Small intestine (tissue), 7 donors: ENCODE results near the gene RNU1-4. TPM values are rescaled to one million over a fixed set of nuclear protein-coding genes. Genes with fewer than 3 reads are reported as not detected.
"Not testable (repeated sequence)": the region's sequence is repeated elsewhere in the genome, so short reads cannot be mapped to it uniquely, and the experiment has no call there.

Source experiments
- DNase-seq, 2 donors: peaks; one replicate each; pipeline versions ENCODE4 v3.0.0 to v3.0.0-alpha.2; 2013
- FAIRE-seq: peaks from 2 replicates; lab custom pipeline; 2012; peaks lifted over from hg19 to GRCh38; lab: Jason Lieb, UNC
- H3K27ac ChIP-seq, 3 donors: one replicate each; pipeline ENCODE4 v1.5.1; 2013; ENCODE audit warnings: low read length in 2 of 3, mild to moderate bottlenecking in 2 of 3, control low read depth in 1 of 3, inconsistent platforms in 1 of 3, low read depth in 1 of 3, moderate library complexity in 1 of 3
- H3K27me3 ChIP-seq, 3 donors: one replicate each; pipeline ENCODE4 v1.6.1; 2013; ENCODE audit warnings: low read length in 3 of 3, inconsistent platforms in 1 of 3; ENCODE audit not compliant: control insufficient read depth in 3 of 3, insufficient read depth in 3 of 3
- H3K36me3 ChIP-seq, 3 donors: one replicate each; pipeline ENCODE4 v1.6.1; 2013; ENCODE audit warnings: low read length in 3 of 3, inconsistent platforms in 1 of 3, low read depth in 1 of 3, mild to moderate bottlenecking in 1 of 3, moderate library complexity in 1 of 3; ENCODE audit not compliant: control insufficient read depth in 3 of 3, insufficient read depth in 2 of 3
- H3K4me1 ChIP-seq, 3 donors: one replicate each; pipeline ENCODE4 v1.6.1; 2013; ENCODE audit warnings: low read length in 2 of 3, inconsistent platforms in 1 of 3, low read depth in 1 of 3, mild to moderate bottlenecking in 1 of 3, moderate library complexity in 1 of 3; ENCODE audit not compliant: control insufficient read depth in 3 of 3, insufficient read depth in 2 of 3
- H3K4me3 ChIP-seq, 3 donors: one replicate each; pipeline ENCODE4 v1.5.1; 2013; ENCODE audit warnings: low read length in 3 of 3, control low read depth in 1 of 3, inconsistent platforms in 1 of 3, low read depth in 1 of 3, mild to moderate bottlenecking in 1 of 3, moderate library complexity in 1 of 3
- H3K9me3 ChIP-seq, 2 donors: one replicate each; pipeline ENCODE4 v1.6.1; 2013; ENCODE audit warnings: low read depth in 1 of 2, low read length in 1 of 2; ENCODE audit not compliant: control insufficient read depth in 2 of 2, insufficient read depth in 1 of 2
- WGBS, 3 donors: extraction: QIAGEN DNeasy Blood & Tissue Kit; methylation state at CpG; one replicate each; pipeline ENCODE4 v1.1.7; 2013; 5-methylcytosine and 5-hydroxymethylcytosine counted together
- polyA plus RNA-seq, 4 donors: library from polyadenylated mRNA; stranded (reverse) in 3 of 4; unstranded in 1 of 4; fragments of 200-250 nt in 3 of 4; fragments of 120-200 nt in 1 of 4; gene quantifications; one replicate each; pipeline versions ENCODE4 v1.2.1 to v1.2.3, GENCODE V29; 2013
- donor health status: healthy with polysubstance abuse.
- donor health status: control.
- donor health status: control.
- donor health status: Bipolar disorder and iron deficiency.
- donor health status: healthy.

Gene RNU1-4
- polyA plus RNA-seq, 4 donors = not detected

- H3K36me3 ChIP-seq, DNase-seq, FAIRE-seq, H3K27ac ChIP-seq, H3K4me3 ChIP-seq, H3K9me3 ChIP-seq, H3K27me3 ChIP-seq, H3K4me1 ChIP-seq: not testable (repeated sequence)
- 79 to 100% (median 89%) methylated on average over 3 to 10 of the region's 16 CpGs for WGBS, 3 donors
Measured at GRCh38 chr1:16704502-16705100, 35.7 kb upstream of the RNU1-4 start.

GRCh38 chr1:16706302-16706701 is 34.0 kb upstream of the RNU1-4 start:
- WGBS, 3 donors = 80 to 86% (median 85%) methylated on average over 4 to 6 of the region's 6 CpGs
- not testable (repeated sequence) for H3K27me3 ChIP-seq, H3K9me3 ChIP-seq, H3K36me3 ChIP-seq, DNase-seq, H3K4me3 ChIP-seq, FAIRE-seq, H3K27ac ChIP-seq, H3K4me1 ChIP-seq

GRCh38 chr1:16707130-16708093 is 32.9 kb upstream of the RNU1-4 start:
- not testable (repeated sequence) for H3K27ac ChIP-seq, H3K4me3 ChIP-seq, H3K4me1 ChIP-seq, H3K9me3 ChIP-seq, H3K27me3 ChIP-seq, DNase-seq, FAIRE-seq, H3K36me3 ChIP-seq
- 7 to 26% (median 11%) methylated on average over 21 to 53 of the region's 99 CpGs for WGBS, 3 donors

GRCh38 chr1:16708704-16709103 is 31.6 kb upstream of the RNU1-4 start:
- not testable (repeated sequence) for FAIRE-seq, H3K27ac ChIP-seq, H3K4me3 ChIP-seq, DNase-seq, H3K9me3 ChIP-seq, H3K4me1 ChIP-seq, H3K27me3 ChIP-seq, H3K36me3 ChIP-seq
- WGBS, 3 donors = no CpG with 5 or more reads among the region's 6 CpGs

- H3K4me1 ChIP-seq, H3K4me3 ChIP-seq, H3K36me3 ChIP-seq, FAIRE-seq, H3K9me3 ChIP-seq, H3K27me3 ChIP-seq, DNase-seq, H3K27ac ChIP-seq: not testable (repeated sequence)
- WGBS, 3 donors = 0 to 38% (median 32%) methylated on average over 2 to 3 of the region's 3 CpGs
Measured at GRCh38 chr1:16709659-16710087, 30.6 kb upstream of the RNU1-4 start.

GRCh38 chr1:16710618-16711017 is 29.7 kb upstream of the RNU1-4 start:
- DNase-seq, H3K4me1 ChIP-seq, H3K9me3 ChIP-seq, H3K27ac ChIP-seq, H3K36me3 ChIP-seq, FAIRE-seq, H3K27me3 ChIP-seq, H3K4me3 ChIP-seq: not testable (repeated sequence)
- 66 to 80% (median 68%) methylated on average over 8 to 11 of the region's 13 CpGs for WGBS, 3 donors

GRCh38 chr1:16712131-16712530 is 28.2 kb upstream of the RNU1-4 start:
- not testable (repeated sequence) for H3K4me1 ChIP-seq, FAIRE-seq, H3K27ac ChIP-seq, H3K9me3 ChIP-seq, H3K4me3 ChIP-seq, H3K27me3 ChIP-seq, DNase-seq, H3K36me3 ChIP-seq
- 69 to 82% (median 75%) methylated on average over 2 to 3 of the region's 5 CpGs for WGBS, 3 donors

GRCh38 chr1:16712582-16712981 is 27.7 kb upstream of the RNU1-4 start:
- not testable (repeated sequence) for H3K9me3 ChIP-seq, H3K4me1 ChIP-seq, H3K36me3 ChIP-seq, H3K27ac ChIP-seq, FAIRE-seq, DNase-seq, H3K4me3 ChIP-seq
- H3K27me3 ChIP-seq = peaks cover 0 to 11% (median 0%) of the 10 kb centered on the region in 3 donors
- WGBS, 3 donors = 75 to 86% (median 76%) methylated on average over 9 to 11 of the region's 14 CpGs
